ENCODE results near the gene TMEM208. TPM values are rescaled to one million over a fixed set of nuclear protein-coding genes. Genes with fewer than 3 reads are reported as not detected.

Gene TMEM208
- total RNA-seq, 2 experiments from 2014 or later = 46.5 to 48.6 TPM

DNA sequence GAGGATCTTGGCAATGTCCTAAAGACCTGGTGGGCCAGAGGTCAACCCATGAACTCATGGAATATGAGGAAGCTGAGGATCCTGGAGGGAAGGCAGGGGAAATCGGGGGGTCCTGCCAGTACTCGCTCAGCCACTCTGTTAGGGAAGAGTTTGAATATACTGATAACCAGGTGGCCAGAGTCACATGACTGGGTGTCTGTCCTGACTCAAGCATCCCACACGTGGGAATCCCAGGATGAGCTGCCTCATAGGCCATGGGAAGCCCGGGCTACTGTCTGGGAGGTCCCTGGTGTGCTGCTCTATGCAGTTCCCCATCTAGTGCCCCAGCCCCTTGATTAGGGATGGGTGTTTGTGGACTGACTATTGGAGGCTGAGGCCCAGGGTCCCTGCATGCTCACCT is 38.6 kb upstream of the TMEM208 start:
- Mint-ChIP-seq H3K27ac (no peak overlapping the region), H3K9me3 (no peaks in the 10 kb centered on the region), H3K4me1 (peaks cover 19% of the 10 kb centered on the region), H3K4me3 (no peak overlapping the region), H3K27me3 (peaks cover 13% of the 10 kb centered on the region), H3K36me3 (peaks cover 10% of the 10 kb centered on the region)
- no peak for DNase-seq

DNA sequence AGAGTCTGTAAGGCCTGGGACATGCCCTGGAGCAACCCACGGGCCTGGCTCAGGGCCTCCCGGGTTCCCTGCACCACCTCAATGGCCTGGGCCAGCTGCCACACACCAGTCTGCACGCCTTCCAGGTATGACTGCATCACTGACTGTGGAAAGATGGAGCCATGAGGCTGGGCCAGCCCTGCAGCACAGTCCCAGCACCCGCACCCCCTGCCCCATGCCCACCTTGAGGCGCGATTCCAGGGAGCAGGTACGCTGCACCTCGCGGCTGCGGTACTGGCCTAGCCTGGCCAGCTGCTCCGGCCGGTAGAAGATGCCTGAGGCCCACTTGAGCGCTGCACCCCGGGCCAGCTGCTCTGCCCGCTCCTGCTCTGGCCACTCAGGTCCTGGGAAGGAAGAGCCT is 38.1 kb upstream of the TMEM208 start:
- Mint-ChIP-seq H3K4me3 (no peak overlapping the region), H3K27ac (no peak overlapping the region), H3K4me1 (peaks cover 24% of the 10 kb centered on the region)

DNA sequence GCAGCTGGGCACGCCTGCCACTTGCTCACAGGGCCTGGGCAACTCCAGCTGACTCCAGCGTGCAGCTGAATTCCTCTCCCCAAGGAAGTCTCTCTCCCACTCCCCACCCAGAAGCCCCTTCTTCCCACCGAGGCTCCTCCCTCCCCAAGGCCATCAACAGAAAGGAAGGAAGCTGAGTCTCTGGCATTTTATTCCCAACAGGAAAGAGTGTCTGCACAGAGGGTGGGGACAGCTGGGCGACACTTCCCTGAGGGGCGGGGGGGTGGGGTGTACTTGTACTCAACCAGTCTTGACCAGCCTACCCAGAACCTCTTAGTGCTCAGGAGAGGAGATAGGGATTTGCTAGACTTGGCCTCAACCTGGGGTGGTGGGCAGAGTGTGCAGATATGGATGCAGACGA is 36.9 kb upstream of the TMEM208 start, which contains the start of gene EXOC3L1:
TSS of gene EXOC3L1 (minus strand) at position 96 of the 400 bp plus-strand sequence. CDS start 460 bp downstream, outside the sequence.
- Mint-ChIP-seq H3K27ac (no peak within 1 kb of the TSS), H3K4me3 (no peak within 1 kb of the TSS)
- DNase-seq = no peak

More for the DNA sequence above, 38.1 kb upstream of the TMEM208 start:
- Mint-ChIP-seq H3K27me3 (peaks cover 13% of the 10 kb centered on the region), H3K36me3 (peaks cover 15% of the 10 kb centered on the region), H3K9me3 (no peaks in the 10 kb centered on the region)
- no peak for DNase-seq

DNA sequence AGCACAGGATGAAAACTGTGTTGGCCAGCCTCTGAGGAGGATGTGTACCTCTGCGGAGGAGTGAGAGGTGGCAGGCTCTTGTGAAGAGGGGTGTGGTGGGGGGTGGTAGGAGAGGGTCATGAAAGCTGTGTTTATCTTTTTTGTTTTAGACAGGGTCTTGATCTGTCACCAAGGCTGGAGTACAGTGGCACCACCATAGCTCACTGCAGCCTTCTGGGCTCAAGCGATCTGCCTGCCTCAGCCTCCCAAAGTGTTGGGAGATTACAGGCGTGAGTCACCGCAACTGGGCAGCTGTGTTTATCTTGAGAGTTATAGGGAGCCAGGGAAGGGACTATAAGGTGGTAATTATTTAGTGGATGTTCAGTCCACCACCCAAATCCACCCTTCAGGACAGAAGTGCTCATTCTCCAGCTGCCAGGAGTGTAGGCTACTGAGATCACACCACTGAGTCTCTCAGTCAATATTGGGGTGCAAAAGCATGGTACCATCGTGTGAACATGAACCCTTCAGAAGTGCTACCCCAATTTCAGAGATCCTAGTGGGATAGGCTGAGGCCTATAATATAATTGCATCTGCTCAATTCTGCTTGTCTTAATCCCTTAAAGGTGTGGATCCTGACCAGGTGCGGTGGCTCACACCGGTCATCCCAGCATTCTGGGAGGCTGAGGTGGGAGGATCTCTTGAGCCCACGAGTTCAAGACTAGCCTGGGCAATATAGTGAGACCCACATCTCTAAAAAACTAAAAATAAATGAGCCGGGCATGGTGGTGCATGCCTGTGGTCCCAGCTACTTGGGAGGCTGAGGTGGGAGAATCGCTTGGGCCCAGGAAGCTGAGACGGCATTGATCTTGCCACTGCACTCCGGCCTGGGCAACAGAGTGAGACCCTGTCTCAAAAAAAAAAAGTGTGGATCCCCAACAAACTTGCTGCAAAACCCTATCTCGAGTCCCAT is 36.2 kb upstream of the TMEM208 start:
- Mint-ChIP-seq H3K27me3 (peaks cover 6% of the 10 kb centered on the region), H3K36me3 (peaks cover 29% of the 10 kb centered on the region), H3K9me3 (no peaks in the 10 kb centered on the region), H3K27ac (peak overlapping the region; percentile 78), H3K4me3 (peak overlapping the region; percentile 95), H3K4me1 (peaks cover 18% of the 10 kb centered on the region)
- DNase-seq = no peak

More for the DNA sequence above, 36.9 kb upstream of the TMEM208 start, which contains the start of gene EXOC3L1:
- Mint-ChIP-seq H3K27me3 (peaks cover 12% of the 10 kb centered on the region), H3K36me3 (peaks cover 23% of the 10 kb centered on the region), H3K9me3 (no peaks in the 10 kb centered on the region), H3K4me1 (peaks cover 24% of the 10 kb centered on the region)

DNA sequence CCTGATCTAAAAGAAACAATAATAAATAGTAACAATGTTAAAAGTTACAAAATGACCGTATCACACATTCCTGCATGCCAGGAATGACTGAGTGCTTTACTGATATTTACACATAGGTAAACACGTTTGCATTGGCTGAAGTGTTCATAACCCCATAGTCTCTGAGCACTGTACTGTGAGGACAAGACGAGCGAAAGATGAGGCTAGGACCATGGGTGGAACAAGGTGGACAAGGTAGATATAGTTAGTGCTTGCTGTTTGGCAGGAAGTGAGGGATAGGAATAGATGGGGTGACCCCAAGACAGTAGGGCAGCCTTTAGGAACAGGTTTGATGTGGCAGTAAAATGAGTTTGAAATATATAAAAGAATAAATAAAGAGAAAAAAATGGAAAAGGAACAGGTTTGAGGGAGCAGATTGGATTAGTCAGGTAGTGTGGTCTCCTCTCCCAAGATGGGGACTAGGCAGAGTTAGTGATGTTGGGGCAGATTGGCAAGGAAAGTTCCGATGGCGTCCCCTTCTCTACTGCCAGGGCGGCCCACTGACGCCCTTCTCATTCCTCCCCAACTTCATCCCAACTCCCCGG is 35.4 kb upstream of the TMEM208 start:
- Mint-ChIP-seq H3K9me3 (no peaks in the 10 kb centered on the region), H3K27ac (peak overlapping the region; percentile 78), H3K4me3 (peak overlapping the region; percentile 95), H3K27me3 (peaks cover 6% of the 10 kb centered on the region), H3K4me1 (peaks cover 23% of the 10 kb centered on the region), H3K36me3 (peaks cover 36% of the 10 kb centered on the region)
- DNase-seq = no peak

DNA sequence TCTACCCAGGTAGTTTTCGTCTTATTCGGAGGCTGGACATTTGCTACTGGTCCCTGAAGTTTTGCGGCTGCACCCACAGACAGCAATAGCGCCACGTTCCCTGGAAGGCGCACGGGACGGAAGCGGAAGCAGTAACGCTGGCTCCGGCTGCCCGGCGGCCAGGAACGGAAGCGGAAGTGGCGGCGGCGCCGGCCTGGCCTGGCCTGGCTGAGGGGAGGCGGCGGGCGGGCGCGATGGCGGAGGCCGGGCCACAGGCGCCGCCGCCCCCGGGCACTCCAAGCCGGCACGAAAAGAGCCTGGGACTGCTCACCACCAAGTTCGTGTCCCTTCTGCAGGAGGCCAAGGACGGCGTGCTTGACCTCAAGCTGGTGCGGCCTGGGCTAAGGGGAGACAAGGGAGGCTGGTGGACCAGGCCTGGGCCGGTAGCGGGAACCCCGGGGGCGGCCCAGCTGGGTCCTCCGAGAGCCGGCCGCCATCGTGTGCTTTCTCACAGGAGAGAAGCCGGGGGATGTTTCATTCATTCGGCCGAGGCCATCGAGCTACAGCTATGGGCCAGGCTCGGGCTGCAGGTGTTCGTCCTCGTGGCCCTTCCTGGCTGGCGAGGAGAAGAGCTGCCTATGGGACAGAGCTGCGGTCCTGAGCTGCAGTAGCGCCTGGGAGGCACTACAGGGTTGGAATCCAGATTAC is 34.8 kb upstream of the TMEM208 start, which contains the start of gene E2F4:
TSS of gene E2F4 (plus strand) at position 161 of the 687 bp plus-strand sequence. CDS start at position 234, 73 bp downstream.
- Mint-ChIP-seq H3K27me3 (no peaks in the 10 kb centered on the region), H3K27ac (peak within 1 kb of the TSS; percentile 82), H3K9me3 (no peaks in the 10 kb centered on the region), H3K36me3 (peaks cover 41% of the 10 kb centered on the region), H3K4me3 (peak within 1 kb of the TSS; percentile 95), H3K4me1 (peaks cover 26% of the 10 kb centered on the region)
- peak; percentile 91 for DNase-seq

DNA sequence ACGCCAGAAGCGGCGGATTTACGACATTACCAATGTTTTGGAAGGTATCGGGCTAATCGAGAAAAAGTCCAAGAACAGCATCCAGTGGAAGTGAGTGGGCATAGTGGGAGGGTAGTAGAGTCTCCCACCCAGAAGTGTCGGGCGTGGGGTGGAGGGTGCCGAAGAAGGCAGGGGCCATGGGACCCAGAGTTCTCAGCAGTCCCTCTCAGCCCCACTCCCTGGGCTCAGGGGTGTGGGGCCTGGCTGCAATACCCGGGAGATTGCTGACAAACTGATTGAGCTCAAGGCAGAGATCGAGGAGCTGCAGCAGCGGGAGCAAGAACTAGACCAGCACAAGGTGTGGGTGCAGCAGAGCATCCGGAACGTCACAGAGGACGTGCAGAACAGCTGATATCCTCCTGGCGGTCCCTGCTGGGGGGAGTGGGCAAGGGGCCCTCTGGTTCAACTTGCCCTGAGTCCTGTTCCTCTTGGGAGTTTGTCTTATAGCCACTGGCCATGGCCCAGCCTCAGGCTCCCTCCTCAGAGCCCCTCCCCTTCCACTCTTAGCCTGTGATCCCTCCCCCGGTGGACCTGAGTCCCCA is 34.1 kb upstream of the TMEM208 start:
- Mint-ChIP-seq H3K9me3 (no peaks in the 10 kb centered on the region), H3K4me1 (peaks cover 26% of the 10 kb centered on the region), H3K27ac (peak overlapping the region; percentile 82), H3K4me3 (peak overlapping the region; percentile 95), H3K36me3 (peaks cover 41% of the 10 kb centered on the region), H3K27me3 (no peaks in the 10 kb centered on the region)
- DNase-seq = no peak

DNA sequence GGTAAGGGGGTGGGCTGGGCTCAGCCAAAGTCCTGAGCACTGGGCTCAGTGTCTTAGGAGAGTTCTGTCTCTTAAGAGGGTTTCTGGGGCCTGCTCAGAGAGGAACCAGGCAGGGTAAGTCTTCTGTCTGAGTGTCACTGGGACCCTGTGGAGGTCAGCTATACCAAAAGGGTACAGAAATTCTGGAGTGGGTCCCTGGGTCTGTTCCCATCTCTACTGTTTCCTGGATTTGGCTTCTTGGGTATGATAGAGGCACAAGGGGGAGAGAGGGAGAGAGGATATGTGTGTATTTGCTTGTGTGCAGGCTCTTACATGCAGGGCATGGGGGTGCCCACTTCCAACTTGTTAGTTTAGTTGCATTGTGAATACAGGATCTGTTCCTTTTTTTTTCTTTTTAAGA is 33.4 kb upstream of the TMEM208 start:
- no peak for DNase-seq
- Mint-ChIP-seq H3K27ac (peak overlapping the region; percentile 82), H3K4me1 (peaks cover 26% of the 10 kb centered on the region), H3K27me3 (no peaks in the 10 kb centered on the region), H3K36me3 (peaks cover 41% of the 10 kb centered on the region), H3K4me3 (peak overlapping the region; percentile 95), H3K9me3 (no peaks in the 10 kb centered on the region)

DNA sequence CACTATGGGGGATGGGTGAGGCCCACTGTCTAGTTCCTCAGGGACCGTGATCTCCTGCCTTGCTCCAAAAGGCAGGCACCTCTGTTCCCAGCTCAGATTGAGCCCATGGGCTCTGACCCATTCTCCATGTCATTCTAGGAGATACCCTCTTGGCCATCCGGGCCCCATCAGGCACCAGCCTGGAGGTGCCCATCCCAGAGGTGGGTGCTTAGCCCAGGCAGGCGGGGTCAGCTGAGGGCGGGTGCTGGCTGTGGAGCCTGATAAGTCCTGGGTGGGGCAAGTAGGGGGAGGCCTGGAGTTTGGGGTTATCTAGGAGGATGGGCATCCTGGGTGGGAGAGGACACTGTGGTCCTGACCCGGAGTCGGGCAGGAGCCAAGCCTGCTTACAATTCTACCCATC is 32.7 kb upstream of the TMEM208 start:
- Mint-ChIP-seq H3K9me3 (no peaks in the 10 kb centered on the region), H3K36me3 (peaks cover 41% of the 10 kb centered on the region), H3K4me1 (peaks cover 26% of the 10 kb centered on the region)

DNA sequence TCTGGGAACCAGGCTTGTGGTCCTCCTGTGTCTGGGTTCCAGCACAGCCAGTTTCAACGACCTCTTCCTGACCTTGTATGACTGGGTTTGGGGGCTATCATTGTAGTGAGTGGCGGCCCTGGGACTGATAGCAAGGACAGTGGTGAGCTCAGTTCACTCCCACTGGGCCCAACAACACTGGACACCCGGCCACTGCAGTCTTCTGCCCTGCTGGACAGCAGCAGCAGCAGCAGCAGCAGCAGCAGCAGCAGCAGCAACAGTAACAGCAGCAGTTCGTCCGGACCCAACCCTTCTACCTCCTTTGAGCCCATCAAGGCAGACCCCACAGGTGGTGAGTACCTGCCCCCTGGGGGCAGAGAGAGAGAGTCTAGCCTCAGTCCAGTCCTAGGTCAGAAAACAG is 31.3 kb upstream of the TMEM208 start:
- Mint-ChIP-seq H3K4me3 (no peak overlapping the region), H3K9me3 (no peaks in the 10 kb centered on the region), H3K4me1 (peaks cover 26% of the 10 kb centered on the region), H3K27me3 (no peaks in the 10 kb centered on the region), H3K27ac (peak overlapping the region; percentile 3), H3K36me3 (peaks cover 44% of the 10 kb centered on the region)
- no peak for DNase-seq

More for the DNA sequence above, 32.7 kb upstream of the TMEM208 start:
- Mint-ChIP-seq H3K27ac (no peak overlapping the region), H3K4me3 (peak overlapping the region; percentile 95), H3K27me3 (no peaks in the 10 kb centered on the region)
- no peak for DNase-seq

DNA sequence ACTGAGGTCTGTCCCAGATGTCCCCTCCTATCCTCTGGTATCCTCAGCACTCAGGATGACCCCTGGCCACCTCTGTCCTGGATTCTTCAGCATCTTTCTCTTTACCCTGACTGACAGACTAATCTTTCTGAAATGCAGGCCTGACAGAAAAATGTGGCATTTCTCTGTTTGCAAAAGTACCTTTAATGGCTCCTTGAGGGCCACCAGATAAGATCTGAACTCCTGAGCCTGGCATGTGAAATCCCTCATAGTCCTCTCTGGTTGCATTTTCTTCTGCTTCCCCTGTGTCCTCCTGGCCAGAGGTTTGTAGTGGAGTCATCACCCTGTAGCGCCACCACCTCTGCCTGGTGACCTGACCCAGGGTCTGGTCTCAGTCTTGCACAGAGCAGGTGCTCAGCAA is 30.0 kb upstream of the TMEM208 start:
- no peaks in the 10 kb centered on the region for H3K9me3 Mint-ChIP-seq
- no peaks in the 10 kb centered on the region for H3K27me3 Mint-ChIP-seq
- peaks cover 44% of the 10 kb centered on the region for H3K36me3 Mint-ChIP-seq
- peaks cover 23% of the 10 kb centered on the region for H3K4me1 Mint-ChIP-seq
- no peak overlapping the region for H3K27ac Mint-ChIP-seq
- H3K4me3 Mint-ChIP-seq = no peak overlapping the region
- no peak for DNase-seq

DNA sequence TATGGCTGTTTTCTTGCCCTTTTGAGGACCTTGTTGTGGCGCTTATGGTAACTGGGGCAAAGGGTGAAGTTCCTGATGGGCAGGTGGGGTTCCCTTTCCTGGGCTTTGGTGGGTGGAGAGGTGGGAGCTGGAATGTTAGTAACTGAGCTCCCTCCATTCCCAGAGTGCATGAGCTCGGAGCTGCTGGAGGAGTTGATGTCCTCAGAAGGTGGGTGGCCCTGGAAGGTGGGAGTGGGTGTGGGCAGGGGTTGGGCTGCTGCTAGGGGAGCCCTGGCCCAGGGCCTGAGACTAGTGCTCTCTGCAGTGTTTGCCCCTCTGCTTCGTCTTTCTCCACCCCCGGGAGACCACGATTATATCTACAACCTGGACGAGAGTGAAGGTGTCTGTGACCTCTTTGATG is 29.2 kb upstream of the TMEM208 start:
- H3K27me3 Mint-ChIP-seq = no peaks in the 10 kb centered on the region
- H3K9me3 Mint-ChIP-seq = no peaks in the 10 kb centered on the region
- H3K4me3 Mint-ChIP-seq = no peak overlapping the region
- H3K27ac Mint-ChIP-seq = no peak overlapping the region
- peaks cover 21% of the 10 kb centered on the region for H3K4me1 Mint-ChIP-seq
- DNase-seq = no peak
- peaks cover 40% of the 10 kb centered on the region for H3K36me3 Mint-ChIP-seq

DNA sequence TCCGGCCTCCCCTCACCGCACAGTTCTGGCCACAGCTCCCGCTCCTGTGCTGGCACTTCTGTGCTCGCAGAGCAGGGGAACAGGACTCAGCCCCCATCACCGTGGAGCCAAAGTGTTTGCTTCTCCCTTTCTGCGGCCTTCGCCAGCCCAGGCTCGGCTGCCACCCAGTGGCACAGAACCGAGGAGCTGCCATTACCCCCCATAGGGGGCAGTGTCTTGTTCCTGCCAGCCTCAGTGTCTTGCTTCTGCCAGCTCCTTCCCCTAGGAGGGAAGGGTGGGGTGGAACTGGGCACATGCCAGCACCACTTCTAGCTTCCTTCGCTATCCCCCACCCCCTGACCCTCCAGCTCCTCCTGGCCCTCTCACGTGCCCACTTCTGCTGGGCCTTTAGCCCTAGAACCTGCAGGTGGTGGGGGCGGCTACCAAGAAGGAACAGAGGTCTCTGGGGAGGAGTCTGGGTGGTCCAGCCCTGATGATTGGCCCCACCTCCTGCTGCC is 28.6 kb upstream of the TMEM208 start:
- H3K36me3 Mint-ChIP-seq = peaks cover 34% of the 10 kb centered on the region
- no peak for DNase-seq
- H3K27me3 Mint-ChIP-seq = no peaks in the 10 kb centered on the region
- no peak overlapping the region for H3K27ac Mint-ChIP-seq
- peaks cover 17% of the 10 kb centered on the region for H3K4me1 Mint-ChIP-seq
- H3K4me3 Mint-ChIP-seq = no peak overlapping the region
- no peaks in the 10 kb centered on the region for H3K9me3 Mint-ChIP-seq

DNA sequence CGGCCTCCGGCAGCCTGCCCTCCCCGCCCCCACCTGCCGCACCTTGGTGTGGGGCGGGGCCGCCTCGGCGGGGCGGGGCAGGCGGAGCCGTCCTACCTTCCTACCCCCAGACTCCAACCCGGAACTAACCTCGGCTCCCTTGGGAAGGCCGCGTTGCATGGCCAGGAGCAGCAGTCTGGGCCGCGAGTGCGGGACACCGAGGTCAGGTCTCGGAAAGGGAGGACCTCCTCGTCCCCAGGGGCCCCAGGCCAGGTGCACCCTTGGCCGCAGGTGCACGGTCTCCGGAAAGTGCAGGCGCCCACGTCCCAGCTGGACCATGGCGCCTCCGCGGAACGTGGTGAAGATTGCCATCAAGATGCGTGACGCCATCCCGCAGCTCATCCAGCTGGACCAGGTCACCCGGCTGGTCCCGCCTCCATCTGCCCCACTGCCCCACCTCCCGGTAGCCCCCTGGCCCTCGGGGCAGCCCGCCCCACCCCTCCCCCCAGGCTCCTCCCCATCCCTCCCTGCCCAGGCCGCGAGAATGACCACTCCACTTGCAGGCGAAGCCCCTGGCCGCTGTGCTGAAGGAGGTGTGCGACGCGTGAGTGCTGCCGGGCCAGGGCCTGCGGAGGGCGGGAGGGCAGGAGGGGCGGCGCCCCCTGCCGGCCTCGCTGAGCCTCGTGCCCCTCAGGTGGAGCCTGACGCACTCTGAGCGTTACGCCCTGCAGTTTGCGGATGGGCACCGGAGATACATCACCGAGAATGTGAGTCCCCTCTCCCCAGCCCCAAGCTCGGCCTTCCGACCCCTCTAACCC is 27.7 kb upstream of the TMEM208 start, which contains the start of gene ELMO3:
TSS of gene ELMO3 (plus strand) at position 121 of the 797 bp plus-strand sequence. CDS start at position 317, 196 bp downstream.
- DNase-seq = no peak
- H3K4me1 Mint-ChIP-seq = peaks cover 9% of the 10 kb centered on the region
- peak within 1 kb of the TSS; percentile 48 for H3K27ac Mint-ChIP-seq
- H3K4me3 Mint-ChIP-seq = no peak within 1 kb of the TSS
- H3K9me3 Mint-ChIP-seq = no peaks in the 10 kb centered on the region
- H3K36me3 Mint-ChIP-seq = peaks cover 26% of the 10 kb centered on the region
- H3K27me3 Mint-ChIP-seq = no peaks in the 10 kb centered on the region

Data from activated naive CD8-positive, alpha-beta T cell treated with anti-CD3 and anti-CD28 coated beads for 36 hours (primary cell).